ENCODE results near the gene ERC2. TPM values are rescaled to one million over a fixed set of nuclear protein-coding genes. Genes with fewer than 3 reads are reported as not detected.
A peak's percentile ranks its signal among the peaks of the same experiment; 100 is the strongest.

ERC2 gene
- total RNA-seq, 1 donor from 2014 or later, result 7.4 TPM

DNA sequence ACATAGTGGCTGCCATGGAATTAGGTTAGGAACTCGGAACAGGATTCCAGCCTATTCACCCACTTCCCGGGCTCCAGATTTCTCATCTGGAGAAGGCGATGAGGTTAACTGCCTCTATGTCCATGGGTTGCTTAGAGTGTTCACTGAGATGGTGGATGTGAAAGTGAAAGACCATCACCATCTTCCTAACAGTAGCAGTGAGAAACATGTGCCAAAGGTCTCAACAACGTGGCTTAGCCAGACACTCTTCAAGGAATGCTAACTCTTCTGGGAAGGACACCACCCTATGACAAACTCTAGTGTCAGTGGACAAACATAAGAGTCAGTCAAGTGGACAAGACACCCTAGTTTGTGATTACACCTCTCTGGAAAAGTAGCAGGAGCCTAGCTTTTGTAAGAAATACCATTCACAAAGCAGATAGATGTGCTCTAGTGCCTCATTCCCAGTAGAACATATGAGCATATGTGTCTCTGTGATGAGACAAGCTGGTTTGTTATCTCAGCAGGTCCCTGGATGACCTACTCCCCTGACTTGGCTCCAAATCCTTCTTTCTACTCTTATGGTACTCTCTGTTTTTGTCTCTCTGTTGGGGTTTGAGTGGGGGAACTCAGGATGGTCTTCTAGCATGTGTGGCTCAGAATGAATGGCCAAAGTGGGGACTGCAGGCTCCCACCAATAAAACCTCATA, 770.9 kb downstream of the ERC2 start:
- H3K27me3 ChIP-seq (ENCODE audit: insufficient read depth, low read length), result no peaks in the 10 kb centered on the region
- H2AFZ ChIP-seq (ENCODE audit: low read depth, low read length), result no peak overlapping the region
- Mint-ChIP-seq H3K9me3 (ENCODE audit: unreplicated experiment) (no peaks in the 10 kb centered on the region), H3K27me3 (ENCODE audit: low read depth, unreplicated experiment) (peaks cover 3% of the 10 kb centered on the region), H3K27ac (ENCODE audit: unreplicated experiment) (no peak overlapping the region), H3K4me3 (ENCODE audit: unreplicated experiment) (no peak overlapping the region), H3K36me3 (ENCODE audit: low read depth, unreplicated experiment) (no peaks in the 10 kb centered on the region), H3K4me1 (ENCODE audit: low read depth, unreplicated experiment) (peaks cover 10% of the 10 kb centered on the region)
- no peak for TF ChIP-seq EZH2 (IDR thresholded peaks at IDR 0.05; ENCODE audit: insufficient read depth, low read length)
- TF ChIP-seq, protein P1, sequence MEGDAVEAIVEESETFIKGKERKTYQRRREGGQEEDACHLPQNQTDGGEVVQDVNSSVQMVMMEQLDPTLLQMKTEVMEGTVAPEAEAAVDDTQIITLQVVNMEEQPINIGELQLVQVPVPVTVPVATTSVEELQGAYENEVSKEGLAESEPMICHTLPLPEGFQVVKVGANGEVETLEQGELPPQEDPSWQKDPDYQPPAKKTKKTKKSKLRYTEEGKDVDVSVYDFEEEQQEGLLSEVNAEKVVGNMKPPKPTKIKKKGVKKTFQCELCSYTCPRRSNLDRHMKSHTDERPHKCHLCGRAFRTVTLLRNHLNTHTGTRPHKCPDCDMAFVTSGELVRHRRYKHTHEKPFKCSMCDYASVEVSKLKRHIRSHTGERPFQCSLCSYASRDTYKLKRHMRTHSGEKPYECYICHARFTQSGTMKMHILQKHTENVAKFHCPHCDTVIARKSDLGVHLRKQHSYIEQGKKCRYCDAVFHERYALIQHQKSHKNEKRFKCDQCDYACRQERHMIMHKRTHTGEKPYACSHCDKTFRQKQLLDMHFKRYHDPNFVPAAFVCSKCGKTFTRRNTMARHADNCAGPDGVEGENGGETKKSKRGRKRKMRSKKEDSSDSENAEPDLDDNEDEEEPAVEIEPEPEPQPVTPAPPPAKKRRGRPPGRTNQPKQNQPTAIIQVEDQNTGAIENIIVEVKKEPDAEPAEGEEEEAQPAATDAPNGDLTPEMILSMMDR (IDR thresholded peaks at IDR 0.05; ENCODE audit: insufficient read depth, low read depth, low read length), result no peak
- no peaks in the 10 kb centered on the region for H3K36me3 ChIP-seq (ENCODE audit: insufficient read depth, low read length)
- no peak overlapping the region for H3K4me3 ChIP-seq (ENCODE audit: insufficient read depth, low read depth, low read length)
- H4K20me1 ChIP-seq (ENCODE audit: insufficient read depth, low read length), result no peaks in the 10 kb centered on the region
- no peaks in the 10 kb centered on the region for H3K9me3 ChIP-seq (ENCODE audit: insufficient read depth, low read depth, low read length)
- no peak overlapping the region for H3K27ac ChIP-seq (ENCODE audit: low read depth, low read length)
- FAIRE-seq, result peak; percentile 45
- H3K4me2 ChIP-seq (ENCODE audit: low read length), result no peak overlapping the region
- no peaks in the 10 kb centered on the region for H3K79me2 ChIP-seq (ENCODE audit: insufficient read depth, low read length)
- peaks cover 4% of the 10 kb centered on the region for H3K4me1 ChIP-seq (ENCODE audit: insufficient read depth, low read length)
- no peak for DNase-seq (ENCODE audit: low read depth)
- H3K9ac ChIP-seq (ENCODE audit: low read length), result no peak overlapping the region

DNA sequence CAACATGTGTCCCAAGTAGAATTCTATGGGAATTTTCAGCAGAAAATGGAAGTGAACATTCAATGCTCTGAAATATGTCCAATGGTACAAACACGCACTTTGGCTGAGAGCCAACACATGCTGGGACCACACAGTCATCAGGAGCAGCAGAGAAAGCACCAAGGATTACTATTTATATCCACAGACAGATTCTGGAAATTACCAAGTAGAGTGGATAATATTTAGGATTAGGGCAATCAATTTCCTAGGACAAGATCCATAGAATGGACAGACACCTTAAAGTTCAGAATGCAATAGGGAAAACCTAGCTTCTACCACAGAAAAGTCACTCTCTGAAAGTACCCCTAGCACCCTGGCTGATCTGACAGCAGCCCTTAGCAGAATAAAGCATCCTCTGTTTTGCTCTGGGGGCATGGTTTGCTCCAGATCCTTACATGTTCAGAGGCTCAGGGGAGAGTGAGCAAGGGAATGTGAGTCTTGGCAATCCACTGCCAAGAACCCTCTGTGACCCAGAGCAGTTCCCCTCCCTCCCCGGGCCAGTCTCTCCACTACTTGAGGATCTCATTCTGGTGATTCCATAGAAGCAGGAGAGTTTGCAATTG, 775.2 kb downstream of the ERC2 start:
- TF ChIP-seq EZH2 (IDR thresholded peaks at IDR 0.05; ENCODE audit: insufficient read depth, low read length), result no peak
- TF ChIP-seq, protein P1 (IDR thresholded peaks at IDR 0.05; ENCODE audit: insufficient read depth, low read depth, low read length), result no peak
- no peak overlapping the region for H3K4me3 Mint-ChIP-seq (ENCODE audit: unreplicated experiment)
- H3K36me3 ChIP-seq (ENCODE audit: insufficient read depth, low read length), result no peaks in the 10 kb centered on the region
- no peak overlapping the region for H3K9ac ChIP-seq (ENCODE audit: low read length)
- H3K9me3 Mint-ChIP-seq (ENCODE audit: unreplicated experiment), result no peaks in the 10 kb centered on the region
- H3K27me3 Mint-ChIP-seq (ENCODE audit: low read depth, unreplicated experiment), result peaks cover 9% of the 10 kb centered on the region
- H3K9me3 ChIP-seq (ENCODE audit: insufficient read depth, low read depth, low read length), result no peaks in the 10 kb centered on the region
- H3K36me3 Mint-ChIP-seq (ENCODE audit: low read depth, unreplicated experiment), result no peaks in the 10 kb centered on the region
- H3K4me2 ChIP-seq (ENCODE audit: low read length), result peak overlapping the region; percentile 5
- peaks cover 4% of the 10 kb centered on the region for H3K4me1 ChIP-seq (ENCODE audit: insufficient read depth, low read length)
- no peak overlapping the region for H3K27ac Mint-ChIP-seq (ENCODE audit: unreplicated experiment)
- FAIRE-seq (no peak), DNase-seq (ENCODE audit: low read depth) (peak; percentile 52)
- H3K4me3 ChIP-seq (ENCODE audit: insufficient read depth, low read depth, low read length), result no peak overlapping the region
- peaks cover 4% of the 10 kb centered on the region for H3K27me3 ChIP-seq (ENCODE audit: insufficient read depth, low read length)
- peaks cover 12% of the 10 kb centered on the region for H3K4me1 Mint-ChIP-seq (ENCODE audit: low read depth, unreplicated experiment)
- H2AFZ ChIP-seq (ENCODE audit: low read depth, low read length), result no peak overlapping the region
- H3K27ac ChIP-seq (ENCODE audit: low read depth, low read length), result no peak overlapping the region
- H4K20me1 ChIP-seq (ENCODE audit: insufficient read depth, low read length), result no peaks in the 10 kb centered on the region
- H3K79me2 ChIP-seq (ENCODE audit: insufficient read depth, low read length), result no peaks in the 10 kb centered on the region

Measured in astrocyte (in vitro differentiated cells and primary cell).